KOPT-K1 (cell line): ENCODE data around the gene PTPRN2.

Experiments used
- H3K27ac ChIP-seq: fragments of 200-600 bp; sonication (generic); 2 replicates; pipeline ENCODE4 v1.5.1; 2016; ENCODE audit warnings: antibody characterized with exemption, mild to moderate bottlenecking, low read depth, low read length; ENCODE audit not compliant: poor library complexity, severe bottlenecking
- H3K36me3 ChIP-seq: fragments of 200-600 bp; sonication (generic); 2 replicates; pipeline ENCODE4 v1.5.1; 2017; ENCODE audit warnings: antibody characterized with exemption, mild to moderate bottlenecking, low read length, moderate library complexity; ENCODE audit not compliant: insufficient read depth
- H3K9me3 ChIP-seq: fragments of 200-600 bp; sonication (generic); 2 replicates; pipeline ENCODE4 v1.5.1; 2017; ENCODE audit warnings: antibody characterized with exemption, low read length, mild to moderate bottlenecking; ENCODE audit not compliant: insufficient read depth, poor library complexity, severe bottlenecking

Gene PTPRN2

GRCh38 chr7:158589653-158590052 lies 2.0 kb upstream of the PTPRN2 start:
- Histone ChIP-seq H3K36me3 (no peaks in the 10 kb centered on the region), H3K9me3 (peaks cover 9% of the 10 kb centered on the region), H3K27ac (no peak overlapping the region)

- peaks cover 3% of the 10 kb centered on the region for H3K9me3 ChIP-seq
- no peak overlapping the region for H3K27ac ChIP-seq
- no peaks in the 10 kb centered on the region for H3K36me3 ChIP-seq
These were observed 1.3 kb upstream of the PTPRN2 start for GRCh38 chr7:158588878-158589442.

DNA sequence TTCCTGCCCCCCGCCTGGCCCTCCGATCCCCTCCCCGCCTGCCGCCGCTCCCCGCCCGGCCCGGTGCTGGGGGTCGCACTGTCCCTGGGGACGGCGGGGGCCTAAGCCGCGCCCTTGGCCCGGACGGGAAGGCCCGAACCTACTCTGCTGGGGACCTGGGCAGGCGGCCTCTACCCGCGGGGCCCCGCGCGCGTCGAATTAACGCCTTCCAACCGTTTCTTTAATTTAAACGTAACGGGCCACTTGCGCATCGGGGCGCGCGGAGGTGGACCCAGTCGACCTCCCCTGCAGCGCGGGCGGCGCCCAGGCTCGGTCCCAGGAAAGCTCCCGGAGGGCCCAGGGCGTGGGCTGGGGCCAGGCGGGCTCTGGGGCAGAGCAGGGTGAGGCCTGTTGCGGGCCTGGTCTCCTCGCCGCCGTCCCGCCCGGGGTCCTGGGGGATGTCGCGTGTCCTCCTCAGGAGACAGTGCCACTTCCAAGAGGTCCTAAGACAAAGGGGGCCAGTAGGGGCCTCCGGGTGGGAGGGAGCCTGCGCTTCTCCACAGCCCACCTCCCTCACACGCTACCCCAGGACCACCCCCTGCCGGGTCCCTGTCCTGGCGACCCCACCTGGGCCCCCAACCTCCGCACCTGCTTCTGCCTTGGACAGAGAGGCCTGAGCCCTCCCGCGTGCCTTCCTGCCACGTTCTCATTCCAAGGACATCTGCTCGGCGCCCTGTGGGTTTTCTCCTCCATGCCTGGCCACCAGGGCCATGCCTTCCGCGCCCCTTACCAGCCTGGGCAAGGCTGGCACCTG lies 658 bp upstream of the PTPRN2 start:
- H3K27ac ChIP-seq = no peak overlapping the region
- H3K9me3 ChIP-seq = no peaks in the 10 kb centered on the region
- no peaks in the 10 kb centered on the region for H3K36me3 ChIP-seq

GRCh38 chr7:158586499-158587161 lies 993 bp downstream of the PTPRN2 start:
- Histone ChIP-seq H3K36me3 (no peaks in the 10 kb centered on the region), H3K27ac (no peak overlapping the region), H3K9me3 (no peaks in the 10 kb centered on the region)

GRCh38 chr7:158585721-158586498 lies 1.7 kb downstream of the PTPRN2 start:
- Histone ChIP-seq H3K27ac (no peak overlapping the region), H3K36me3 (no peaks in the 10 kb centered on the region), H3K9me3 (peaks cover 5% of the 10 kb centered on the region)

DNA sequence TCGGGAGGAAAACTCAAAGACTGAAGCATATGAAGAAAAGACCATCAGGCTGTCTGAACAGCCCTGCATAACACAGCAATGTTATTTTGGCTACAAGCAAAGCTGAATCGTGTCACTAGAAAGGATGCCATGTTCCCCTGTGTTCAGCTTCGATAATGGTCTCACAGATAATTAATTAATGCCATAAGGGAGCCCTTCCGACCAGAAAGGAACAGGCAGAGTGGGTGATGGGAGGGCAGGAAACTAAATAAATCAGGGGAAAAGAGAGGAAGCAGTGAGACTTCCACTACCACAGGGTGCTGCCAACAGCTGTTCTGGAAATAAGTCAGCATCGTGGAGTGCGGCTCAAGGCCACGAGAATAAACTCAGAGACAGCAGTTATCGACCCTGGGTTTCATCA lies 3.2 kb downstream of the PTPRN2 start:
- H3K36me3 ChIP-seq = no peaks in the 10 kb centered on the region
- no peak overlapping the region for H3K27ac ChIP-seq
- peaks cover 20% of the 10 kb centered on the region for H3K9me3 ChIP-seq

GRCh38 chr7:158583810-158584209 lies 3.8 kb downstream of the PTPRN2 start:
- no peak overlapping the region for H3K27ac ChIP-seq
- no peaks in the 10 kb centered on the region for H3K36me3 ChIP-seq
- peaks cover 26% of the 10 kb centered on the region for H3K9me3 ChIP-seq

- Histone ChIP-seq H3K9me3 (peaks cover 27% of the 10 kb centered on the region), H3K36me3 (no peaks in the 10 kb centered on the region), H3K27ac (no peak overlapping the region)
These were observed 4.5 kb downstream of the PTPRN2 start for GRCh38 chr7:158583143-158583542.

DNA sequence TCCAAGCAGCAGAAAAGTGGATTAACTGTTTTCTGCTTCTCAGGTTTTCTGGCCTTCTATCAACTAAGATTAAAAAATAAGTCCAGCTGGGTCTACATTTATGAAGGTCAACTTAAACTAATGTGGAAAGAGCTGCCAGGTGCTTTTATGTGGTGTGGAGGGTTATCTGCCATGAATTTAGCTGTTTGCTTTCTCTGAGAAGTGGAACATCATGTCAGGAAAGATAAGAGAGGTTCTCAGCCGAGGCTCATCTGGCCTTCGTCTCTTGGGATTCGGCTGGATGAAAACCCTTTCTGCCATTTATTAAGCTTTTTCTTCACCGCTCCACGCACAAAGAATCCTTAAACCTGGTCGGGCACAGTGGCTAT lies 5.5 kb downstream of the PTPRN2 start:
- no peak overlapping the region for H3K27ac ChIP-seq
- peaks cover 27% of the 10 kb centered on the region for H3K9me3 ChIP-seq
- no peaks in the 10 kb centered on the region for H3K36me3 ChIP-seq

DNA sequence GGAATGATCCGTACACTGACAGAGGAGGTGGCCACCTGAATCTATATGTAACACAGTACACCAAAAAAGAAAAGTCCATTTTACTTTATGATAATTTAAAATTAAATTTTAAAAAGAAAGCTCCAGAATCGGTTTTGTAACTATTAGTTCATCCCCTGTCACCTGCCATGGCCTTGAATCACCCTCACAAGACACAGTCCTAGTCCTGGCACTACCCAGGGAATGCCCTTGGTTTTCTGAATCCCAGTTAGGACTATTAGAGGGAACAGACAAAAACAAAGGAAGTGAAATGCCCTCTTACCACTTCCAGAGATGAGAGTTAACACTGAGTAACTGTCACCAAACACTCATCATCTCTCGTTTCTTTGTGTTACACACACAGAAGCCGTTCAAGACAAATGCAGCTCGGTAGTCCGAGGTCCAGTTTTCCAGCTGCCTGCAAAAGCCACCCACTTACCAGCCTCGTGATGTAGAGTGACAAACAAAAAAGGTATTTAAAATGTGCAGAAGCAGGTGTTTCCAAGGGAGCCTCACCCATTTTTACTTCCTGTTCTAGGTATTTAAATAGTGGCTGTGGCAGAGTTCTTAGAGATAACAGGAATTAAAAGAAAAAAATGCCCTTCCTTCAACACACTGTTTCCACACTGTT lies 6.1 kb downstream of the PTPRN2 start:
- Histone ChIP-seq H3K27ac (no peak overlapping the region), H3K9me3 (peaks cover 27% of the 10 kb centered on the region), H3K36me3 (no peaks in the 10 kb centered on the region)

DNA sequence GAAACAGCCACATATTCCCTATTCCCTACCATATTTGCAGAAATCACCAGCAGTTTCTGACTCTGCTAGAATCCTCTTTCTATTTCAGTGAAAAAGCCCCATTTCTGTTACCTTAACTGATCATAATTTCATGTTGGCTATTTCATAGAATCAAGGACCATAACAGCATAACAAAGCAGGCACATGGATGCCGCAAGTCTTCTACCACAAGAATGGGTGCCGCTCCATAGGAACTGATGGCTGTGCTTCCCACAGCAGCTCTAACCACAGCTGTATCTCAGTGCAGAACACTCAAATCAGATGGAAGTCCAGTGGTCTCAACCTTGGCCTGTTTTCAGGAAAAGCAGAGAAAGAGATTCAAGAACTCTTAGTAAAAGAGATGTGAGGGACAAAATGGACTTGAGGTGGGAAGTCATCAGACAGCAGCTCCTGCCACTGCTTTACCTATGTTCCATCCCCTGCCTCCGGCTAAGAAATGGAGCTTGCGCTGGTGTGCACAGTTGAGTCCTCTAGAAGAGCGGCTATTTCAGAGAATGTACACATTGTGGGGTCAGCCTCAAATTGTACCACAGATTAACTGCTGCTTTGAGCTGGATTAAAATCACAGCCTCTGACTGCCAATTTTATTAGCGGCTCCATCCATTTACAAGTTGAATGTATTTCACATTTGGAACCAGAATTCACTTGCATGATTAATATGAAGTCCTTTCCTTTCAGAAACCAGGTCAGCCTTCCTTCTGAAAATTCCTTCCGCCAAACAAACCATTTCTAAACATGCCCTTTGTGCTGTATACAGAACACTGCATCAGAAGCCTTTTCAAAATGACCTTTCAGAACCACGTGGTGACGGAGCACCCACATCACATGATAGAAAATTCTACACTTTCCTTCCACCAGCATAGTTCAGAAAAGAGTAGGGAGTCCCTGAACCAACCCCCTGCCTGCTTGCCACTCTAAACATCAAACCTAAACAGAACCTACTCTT lies 7.7 kb downstream of the PTPRN2 start:
- Histone ChIP-seq H3K9me3 (peaks cover 27% of the 10 kb centered on the region), H3K27ac (no peak overlapping the region), H3K36me3 (no peaks in the 10 kb centered on the region)

GRCh38 chr7:158576050-158576762 lies 11.4 kb downstream of the PTPRN2 start:
- Histone ChIP-seq H3K36me3 (no peaks in the 10 kb centered on the region), H3K9me3 (peaks cover 26% of the 10 kb centered on the region), H3K27ac (no peak overlapping the region)

DNA sequence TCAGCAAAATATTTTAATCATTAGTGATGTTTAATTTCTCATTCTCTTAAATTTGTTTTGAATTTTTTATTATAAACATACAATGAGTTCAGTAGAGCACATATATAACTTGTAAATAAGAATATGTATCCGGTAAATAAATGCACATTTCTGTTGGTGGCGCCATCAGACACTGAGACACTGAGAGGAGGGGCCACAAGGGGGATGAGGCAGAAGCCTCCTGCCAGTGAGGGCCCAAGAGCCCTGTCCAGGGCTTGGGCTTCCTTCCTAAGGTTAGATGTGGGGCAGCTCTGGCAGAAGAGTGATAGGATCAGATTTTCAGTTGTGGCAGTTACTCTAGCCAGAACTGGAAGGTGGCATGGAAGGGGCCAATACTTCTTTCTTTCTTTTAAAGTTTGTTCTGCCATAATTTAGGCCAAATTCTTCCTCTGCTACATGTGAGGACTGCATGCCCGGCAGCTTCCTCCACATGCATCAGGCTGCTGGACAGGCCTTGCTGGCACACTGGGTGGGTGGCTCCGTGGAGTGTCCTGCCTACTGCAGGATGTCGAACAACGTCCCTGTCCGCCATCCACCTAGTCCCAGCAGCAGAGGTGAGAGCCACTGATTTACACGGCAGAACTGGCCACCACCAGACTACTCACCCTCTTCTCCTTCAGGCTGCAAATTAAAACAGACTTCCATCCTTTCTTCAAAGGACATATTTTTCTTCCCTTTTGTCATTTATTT lies 13.2 kb downstream of the PTPRN2 start:
- Histone ChIP-seq H3K9me3 (peaks cover 8% of the 10 kb centered on the region), H3K36me3 (no peaks in the 10 kb centered on the region), H3K27ac (no peak overlapping the region)
